GM12892 (cell line): ENCODE measurements around the gene EXOSC10.

Experiments used
- POLR2A ChIP-seq: IDR thresholded peaks from 2 replicates; pipeline ENCODE4 v1.6.1; 2011; ENCODE audit warnings: low read depth, low read length, control low read depth
- POLR2AphosphoS5 ChIP-seq: IDR thresholded peaks from 2 replicates; pipeline ENCODE4 v1.6.1; 2011; ENCODE audit warnings: low read depth, low read length, control low read depth
- TAF1 ChIP-seq: IDR thresholded peaks from 2 replicates; pipeline ENCODE4 v1.6.1; 2011; ENCODE audit warnings: low read depth, mild to moderate bottlenecking, control low read depth, low read length, borderline replicate concordance

DNA sequence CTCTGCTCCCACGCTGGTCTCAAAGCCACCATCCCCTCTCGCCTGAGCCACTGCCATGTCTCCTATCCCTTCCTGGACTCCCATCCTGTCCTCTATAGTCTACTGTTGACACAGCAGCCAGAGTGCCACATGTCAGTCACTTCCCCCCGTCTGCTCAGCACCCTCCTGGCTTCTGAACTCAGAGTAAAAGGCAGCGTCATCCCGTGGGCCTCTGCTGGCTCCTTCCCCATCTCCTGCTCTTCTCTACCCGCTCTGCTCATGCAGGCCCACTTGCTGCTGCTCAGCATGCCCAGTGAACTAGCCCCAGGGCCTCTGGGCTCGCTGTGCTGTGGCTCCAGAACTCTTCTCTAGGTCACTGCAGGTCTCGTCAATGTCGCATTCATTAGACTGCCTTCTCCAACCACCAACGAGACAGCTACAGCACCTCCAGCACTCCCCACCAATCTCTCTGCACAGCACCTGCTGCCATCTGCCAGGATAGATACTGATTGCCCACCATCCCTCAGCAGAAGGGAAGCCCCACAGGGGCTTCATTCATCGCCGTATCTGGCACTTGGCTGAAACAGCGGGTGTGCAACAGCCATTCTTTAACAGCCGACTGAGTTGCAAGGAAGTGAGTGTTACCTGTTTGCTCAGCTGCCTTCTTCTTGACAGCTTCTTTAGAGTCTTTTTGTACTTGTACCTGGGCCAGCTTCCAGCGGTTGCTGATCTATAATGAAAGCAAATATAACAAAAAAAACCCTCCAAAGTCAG lies 28.0 kb downstream of the EXOSC10 start:
- TF ChIP-seq POLR2A (no peak), POLR2AphosphoS5 (0 out of 2 replicates have a peak, but pooled peaks have one; percentile 22), TAF1 (no peak)
